Esophagus squamous epithelium (tissue), 5 donors: ENCODE data around the gene PNCK. TPM values are rescaled to one million over a fixed set of nuclear protein-coding genes. Genes with fewer than 3 reads are reported as not detected.

Source experiments
- DNase-seq: peaks from one replicate; lab custom pipeline; 2025; lab: John Stamatoyannopoulos, UW
- H3K27ac ChIP-seq, 4 donors: fragments of 200-600 bp; sonication (generic); one replicate each; pipeline ENCODE4 v1.5.1; 2016 to 2019; ENCODE audit warnings: mild to moderate bottlenecking in 1 of 4
- H3K27me3 ChIP-seq, 4 donors: fragments of 200-600 bp; sonication (generic); 1 replicate in 3 of 4; 2 replicates in 1 of 4; pipeline versions ENCODE4 v1.5.1 to v1.6.0; 2017 to 2021; ENCODE audit warnings: antibody characterized with exemption in 1 of 4
- H3K36me3 ChIP-seq, 3 donors: fragments of 200-600 bp; sonication (generic); one replicate each; pipeline ENCODE4 v1.5.1; 2016 to 2019
- H3K4me1 ChIP-seq, 3 donors: fragments of 200-600 bp; sonication (generic); one replicate each; pipeline ENCODE4 v1.5.1; 2017 to 2019
- H3K4me3 ChIP-seq, 4 donors: fragments of 200-600 bp; sonication (generic); 1 replicate in 3 of 4; 2 replicates in 1 of 4; pipeline ENCODE4 v1.5.1; 2016 to 2019; ENCODE audit warnings: mild to moderate bottlenecking in 2 of 4, moderate library complexity in 1 of 4
- H3K9me3 ChIP-seq, 3 donors: fragments of 200-600 bp; sonication (generic); one replicate each; pipeline ENCODE4 v1.5.1; 2016 to 2019
- POLR2A ChIP-seq, 4 donors: fragments of 450-650 bp; IDR thresholded peaks; one replicate each; pipeline ENCODE4 v1.6.1; 2017; ENCODE audit warnings: antibody characterized with exemption in 4 of 4, mild to moderate bottlenecking in 4 of 4, moderate library complexity in 3 of 4
- WGBS, 2 donors: methylation state at CpG; one replicate each; pipeline ENCODE4 v1.1.5; 2018; 5-methylcytosine and 5-hydroxymethylcytosine counted together
- intact Hi-C: fragments of 100-400 bp; cut with DNase I; formaldehyde crosslinking; loops from one replicate; pipeline ENCODE4 v1.15.0; 2022
- total RNA-seq, 4 donors: library from RNA; depleted of rRNA; stranded (reverse); fragments of >200 nt; gene quantifications; one replicate each; pipeline ENCODE4 v1.1.0, GENCODE V29; 2016
- TF ChIP-seq, protein P1 (sequence below), 6 experiments: fragments of 450-650 bp in 4 of 6; fragments of 200-600 bp in 2 of 6; sonication (generic) in 2 of 6; IDR thresholded peaks; one replicate each; pipeline ENCODE4 v1.5.1; 2016 to 2019; ENCODE audit warnings: antibody characterized with exemption in 6 of 6, mild to moderate bottlenecking in 4 of 6, moderate library complexity in 4 of 6
- donor health status: DM: yes; HTN: yes; CAD: no.

PNCK gene
- 1 to 10 TPM in 2 of 4 donors, under 1 TPM in 1, not detected in 1; 0.82 to 5.7 (median 1.5) TPM for total RNA-seq

DNA sequence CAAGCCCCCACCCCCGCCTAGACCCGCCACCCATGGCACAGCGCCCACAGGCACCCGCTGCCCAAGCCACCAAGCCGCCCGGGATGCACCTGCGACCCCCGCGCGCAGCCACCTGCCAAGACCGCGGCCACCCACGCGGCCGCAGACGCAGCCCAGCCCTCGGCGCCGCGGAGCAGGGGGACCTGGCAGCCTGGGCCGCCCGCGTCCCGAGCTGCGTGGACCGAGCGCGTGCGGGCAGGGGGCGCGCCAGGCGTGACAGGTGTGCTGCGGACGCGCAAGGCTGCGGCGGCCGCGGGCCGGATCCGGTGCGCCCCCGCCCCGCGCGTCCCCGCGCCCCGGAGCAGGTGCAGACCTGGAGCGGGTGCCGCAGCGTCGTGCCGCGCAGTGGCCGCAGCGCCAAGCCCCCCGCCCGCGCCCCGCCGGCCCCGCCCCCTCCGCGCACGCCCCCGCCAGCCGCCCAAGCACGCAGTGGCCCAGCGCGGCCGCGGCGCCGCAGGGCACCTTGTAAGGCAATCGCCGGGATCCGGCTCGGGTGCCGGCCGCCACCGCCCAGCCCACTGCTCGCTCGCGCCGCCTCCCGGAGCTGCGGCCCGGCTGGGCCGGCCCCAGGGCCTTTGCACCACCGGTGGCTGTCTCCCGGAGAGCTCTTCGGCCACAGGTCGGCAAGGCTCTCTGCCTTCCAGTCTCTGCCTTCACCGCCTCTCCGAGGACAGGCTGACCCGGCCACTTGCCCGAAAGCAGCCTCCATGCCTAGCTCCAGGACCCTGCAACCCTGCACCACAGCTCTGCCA lies at the start of gene PNCK:
PNCK (minus strand) TSS at position 386 of the 791 bp plus-strand sequence. CDS start 737 bp downstream, outside the sequence.
- Histone ChIP-seq H3K9me3 (no peaks in the 10 kb centered on the region), H3K4me3 (peak within 1 kb of the TSS in 3 of 4 donors; percentile 10 to 40 (median 13)), H3K27me3 (peaks cover 0 to 33% (median 0%) of the 10 kb centered on the region in 4 donors), H3K27ac (peak within 1 kb of the TSS in 2 of 4 donors; percentile 29 to 34), H3K36me3 (no peaks in the 10 kb centered on the region), H3K4me1 (peaks cover 0 to 7% (median 0%) of the 10 kb centered on the region in 3 donors)
- DNase-seq, result no peak
- 84 to 100% methylated on average over 2 to 7 of the region's 98 CpGs for WGBS, 2 donors
- no peak for TF ChIP-seq POLR2A (IDR thresholded peaks at IDR 0.05)
- TF ChIP-seq, protein P1, sequence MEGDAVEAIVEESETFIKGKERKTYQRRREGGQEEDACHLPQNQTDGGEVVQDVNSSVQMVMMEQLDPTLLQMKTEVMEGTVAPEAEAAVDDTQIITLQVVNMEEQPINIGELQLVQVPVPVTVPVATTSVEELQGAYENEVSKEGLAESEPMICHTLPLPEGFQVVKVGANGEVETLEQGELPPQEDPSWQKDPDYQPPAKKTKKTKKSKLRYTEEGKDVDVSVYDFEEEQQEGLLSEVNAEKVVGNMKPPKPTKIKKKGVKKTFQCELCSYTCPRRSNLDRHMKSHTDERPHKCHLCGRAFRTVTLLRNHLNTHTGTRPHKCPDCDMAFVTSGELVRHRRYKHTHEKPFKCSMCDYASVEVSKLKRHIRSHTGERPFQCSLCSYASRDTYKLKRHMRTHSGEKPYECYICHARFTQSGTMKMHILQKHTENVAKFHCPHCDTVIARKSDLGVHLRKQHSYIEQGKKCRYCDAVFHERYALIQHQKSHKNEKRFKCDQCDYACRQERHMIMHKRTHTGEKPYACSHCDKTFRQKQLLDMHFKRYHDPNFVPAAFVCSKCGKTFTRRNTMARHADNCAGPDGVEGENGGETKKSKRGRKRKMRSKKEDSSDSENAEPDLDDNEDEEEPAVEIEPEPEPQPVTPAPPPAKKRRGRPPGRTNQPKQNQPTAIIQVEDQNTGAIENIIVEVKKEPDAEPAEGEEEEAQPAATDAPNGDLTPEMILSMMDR (IDR thresholded peaks at IDR 0.05), result no peak
- intact Hi-C loops, result no loop called here

DNA sequence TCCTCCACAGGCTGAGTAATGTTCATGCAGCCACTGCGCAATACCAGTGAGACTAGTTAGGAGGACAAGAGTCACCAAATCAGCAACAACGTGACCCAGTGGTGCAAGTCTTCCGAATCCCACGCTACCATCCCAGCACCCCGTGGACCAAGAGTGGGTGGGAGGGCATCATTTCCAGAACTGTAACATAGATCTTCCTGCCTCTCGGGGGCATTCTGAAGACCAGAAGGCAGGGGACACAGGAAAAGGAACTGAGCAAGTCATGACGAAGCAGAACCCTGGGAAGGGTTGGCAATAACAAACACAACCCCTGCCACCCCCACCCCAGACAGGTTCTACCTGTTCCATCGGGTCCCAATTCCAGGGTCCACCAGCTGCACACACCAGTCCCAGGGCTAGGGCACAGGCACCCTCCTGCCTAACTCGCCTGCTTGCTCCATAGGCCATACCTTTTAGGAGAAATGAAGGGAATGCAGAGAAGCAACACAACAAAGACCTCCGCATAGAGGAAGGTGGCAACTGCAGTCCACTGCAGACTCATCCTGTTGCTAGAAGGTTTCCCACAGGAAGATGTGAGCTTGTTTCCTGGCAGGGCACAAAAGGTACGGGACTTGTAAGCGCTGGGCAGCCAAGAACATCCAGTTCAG lies 49.2 kb upstream of the PNCK start:
- intact Hi-C loops, result no loop called here
- Histone ChIP-seq H3K9me3 (no peaks in the 10 kb centered on the region), H3K4me1 (peaks cover 29 to 74% (median 31%) of the 10 kb centered on the region in 3 donors), H3K27me3 (no peaks in the 10 kb centered on the region), H3K27ac (peak overlapping the region; percentile 93 to 96 (median 94)), H3K4me3 (peak overlapping the region; percentile 68 to 80 (median 74)), H3K36me3 (peaks cover 0 to 33% (median 0%) of the 10 kb centered on the region in 3 donors)
- DNase-seq, result no peak
- TF ChIP-seq, protein P1 (IDR thresholded peaks at IDR 0.05), result no peak
- TF ChIP-seq POLR2A (IDR thresholded peaks at IDR 0.05), result no peak
- 18 to 41% methylated on average over 7 to 9 of the region's 12 CpGs for WGBS, 2 donors

DNA sequence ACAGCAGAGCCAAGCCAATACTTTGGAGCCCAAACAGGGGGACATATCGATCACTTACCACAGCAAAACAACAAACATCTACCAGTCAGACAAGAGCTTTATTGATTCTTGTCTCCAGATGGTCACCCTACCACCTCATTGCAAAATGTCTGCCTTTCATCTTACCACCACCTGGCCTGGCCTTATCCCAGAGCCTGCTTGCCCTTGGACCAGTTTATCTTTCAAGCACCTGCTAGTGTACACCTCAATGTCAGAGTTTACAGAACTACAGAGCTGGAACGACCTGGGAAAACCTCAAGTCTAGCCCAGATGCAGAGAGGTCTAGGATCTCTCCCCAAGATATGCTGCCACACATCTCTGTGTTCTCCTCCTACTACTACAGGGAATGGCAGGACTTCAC lies 46.1 kb upstream of the PNCK start:
- 55 to 67% methylated on average over 1 to 2 of the region's 2 CpGs for WGBS, 2 donors
- Histone ChIP-seq H3K36me3 (peaks cover 0 to 64% (median 0%) of the 10 kb centered on the region in 3 donors), H3K27me3 (no peaks in the 10 kb centered on the region), H3K4me3 (no peak overlapping the region), H3K27ac (peak overlapping the region in 1 of 4 donors; percentile 28), H3K4me1 (peaks cover 0 to 43% (median 6%) of the 10 kb centered on the region in 3 donors), H3K9me3 (no peaks in the 10 kb centered on the region)
- intact Hi-C loops, result no loop called here
- no peak for DNase-seq
- TF ChIP-seq, protein P1 (IDR thresholded peaks at IDR 0.05), result no peak
- TF ChIP-seq POLR2A (IDR thresholded peaks at IDR 0.05), result no peak

DNA sequence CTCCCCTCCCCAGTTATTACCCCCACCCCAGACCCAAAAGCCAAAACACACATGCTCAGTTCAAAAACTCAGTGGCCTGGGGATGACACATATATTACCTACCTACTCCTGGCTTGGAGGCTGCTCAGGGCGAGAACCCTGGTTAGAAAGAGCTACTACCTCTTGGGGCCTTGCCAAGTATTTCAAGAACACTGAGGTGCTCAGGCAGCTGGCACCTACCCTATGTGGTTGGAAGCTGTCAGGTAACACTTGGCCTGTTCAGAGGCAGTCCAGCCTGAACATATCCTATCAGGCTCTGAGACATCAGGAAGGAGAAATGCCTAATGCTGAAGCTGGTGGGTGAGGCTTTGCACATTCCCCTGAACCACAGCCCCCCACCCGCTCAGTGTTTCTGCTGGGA lies 45.6 kb upstream of the PNCK start:
- Histone ChIP-seq H3K4me3 (no peak overlapping the region), H3K27ac (peak overlapping the region in 1 of 4 donors; percentile 28), H3K36me3 (peaks cover 0 to 68% (median 0%) of the 10 kb centered on the region in 3 donors), H3K4me1 (peaks cover 0 to 42% (median 6%) of the 10 kb centered on the region in 3 donors), H3K27me3 (no peaks in the 10 kb centered on the region), H3K9me3 (no peaks in the 10 kb centered on the region)
- intact Hi-C loops, result no loop called here
- DNase-seq, result no peak
- WGBS, 2 donors, result 55% methylated on average over 2 of the region's 2 CpGs; no CpG with 5 or more reads in 1 of the 2 donors
- TF ChIP-seq POLR2A (IDR thresholded peaks at IDR 0.05), result no peak
- TF ChIP-seq, protein P1 (IDR thresholded peaks at IDR 0.05), result no peak
